ENCODE data around the gene SYT7. TPM values are rescaled to one million over a fixed set of nuclear protein-coding genes. Genes with fewer than 3 reads are reported as not detected.

The SYT7 gene
- total RNA-seq, 3 donors from 2014 or later (not counting 1 experiment from before 2014, with no cell fraction given): 0.07 TPM; not detected in 2

- peaks cover 11% of the 10 kb centered on the region for H3K27me3 ChIP-seq (ENCODE audit: control insufficient read depth, insufficient read depth, low read length)
- intact Hi-C loops (cut with micrococcal nuclease): no loop called here
Observed at GRCh38 chr11:61585115-61585514, 4.2 kb upstream of the SYT7 start.

GRCh38 chr11:61581931-61582330 is 1.1 kb upstream of the SYT7 start:
- no peaks in the 10 kb centered on the region for H3K9me3 Mint-ChIP-seq
- ATAC-seq: no peak
- peaks cover 24 to 39% of the 10 kb centered on the region in 2 donors for H3K27me3 Mint-ChIP-seq (ENCODE audit: low read depth in 2 of 2)
- Histone ChIP-seq H3K27ac (ENCODE audit: low read length) (no peak overlapping the region), H3K4me3 (ENCODE audit: low read length) (no peak overlapping the region), H3K36me3 (ENCODE audit: control insufficient read depth, insufficient read depth, low read length) (no peaks in the 10 kb centered on the region), H3K9me3 (ENCODE audit: control insufficient read depth, insufficient read depth, low read length) (no peaks in the 10 kb centered on the region), H3K27me3 (ENCODE audit: control insufficient read depth, insufficient read depth, low read length) (peaks cover 17% of the 10 kb centered on the region), H3K4me1 (ENCODE audit: control insufficient read depth, insufficient read depth, low read length) (peaks cover 14% of the 10 kb centered on the region)
- no peak for DNase-seq
- H3K4me3 Mint-ChIP-seq: peak overlapping the region; percentile 87
- 59% methylated on average over 2 of the region's 2 CpGs for WGBS (ENCODE audit: insufficient coverage)
- peak overlapping the region; percentile 46 to 74 for H3K27ac Mint-ChIP-seq
- intact Hi-C loops (cut with micrococcal nuclease): no loop called here
- no peak for TF ChIP-seq CTCF (IDR thresholded peaks at IDR 0.05)
- no peaks in the 10 kb centered on the region for H3K36me3 Mint-ChIP-seq
- H3K4me1 Mint-ChIP-seq: peaks cover 0 to 19% of the 10 kb centered on the region in 2 donors

More at GRCh38 chr11:61585115-61585514, 4.2 kb upstream of the SYT7 start:
- Histone ChIP-seq H3K36me3 (ENCODE audit: control insufficient read depth, insufficient read depth, low read length) (no peaks in the 10 kb centered on the region), H3K4me3 (ENCODE audit: low read length) (no peak overlapping the region), H3K9me3 (ENCODE audit: control insufficient read depth, insufficient read depth, low read length) (no peaks in the 10 kb centered on the region), H3K27ac (ENCODE audit: low read length) (no peak overlapping the region), H3K4me1 (ENCODE audit: control insufficient read depth, insufficient read depth, low read length) (peaks cover 26% of the 10 kb centered on the region)
- Mint-ChIP-seq H3K27ac (no peak overlapping the region), H3K4me3 (no peak overlapping the region), H3K4me1 (peaks cover 7 to 24% of the 10 kb centered on the region in 2 donors), H3K36me3 (no peaks in the 10 kb centered on the region), H3K9me3 (no peaks in the 10 kb centered on the region), H3K27me3 (ENCODE audit: low read depth in 2 of 2) (peaks cover 35 to 39% of the 10 kb centered on the region in 2 donors)
- no peak for TF ChIP-seq CTCF (IDR thresholded peaks at IDR 0.05)
- WGBS (ENCODE audit: insufficient coverage): 79% methylated on average over 3 of the region's 3 CpGs
- DNase-seq (no peak), ATAC-seq (no peak)

GRCh38 chr11:61580271-61580888 is 496 bp downstream of the SYT7 start:
- H3K4me3 ChIP-seq (ENCODE audit: low read length): no peak overlapping the region
- H3K4me1 ChIP-seq (ENCODE audit: control insufficient read depth, insufficient read depth, low read length): peaks cover 14% of the 10 kb centered on the region
- Mint-ChIP-seq H3K27ac (no peak overlapping the region), H3K4me1 (peaks cover 0 to 19% of the 10 kb centered on the region in 2 donors), H3K36me3 (no peaks in the 10 kb centered on the region), H3K4me3 (peak overlapping the region; percentile 80), H3K9me3 (no peaks in the 10 kb centered on the region), H3K27me3 (ENCODE audit: low read depth in 2 of 2) (peaks cover 20 to 34% of the 10 kb centered on the region in 2 donors)
- ATAC-seq (peak in 2 of 3 donors; percentile 1 to 2), DNase-seq (peak in 1 of 2 donors; percentile 20)
- H3K36me3 ChIP-seq (ENCODE audit: control insufficient read depth, insufficient read depth, low read length): no peaks in the 10 kb centered on the region
- no peak overlapping the region for H3K27ac ChIP-seq (ENCODE audit: low read length)
- no peaks in the 10 kb centered on the region for H3K9me3 ChIP-seq (ENCODE audit: control insufficient read depth, insufficient read depth, low read length)
- intact Hi-C loops (cut with micrococcal nuclease): no loop called here
- peaks cover 17% of the 10 kb centered on the region for H3K27me3 ChIP-seq (ENCODE audit: control insufficient read depth, insufficient read depth, low read length)
- WGBS (ENCODE audit: insufficient coverage): 5% methylated on average over 60 of the region's 60 CpGs
- no peak for TF ChIP-seq CTCF (IDR thresholded peaks at IDR 0.05)

Measured in natural killer cell (primary cell).